NOMO-1 (cell line): ENCODE results near the gene ATG7.
"Not testable (repeated sequence)": the region's sequence is repeated elsewhere in the genome, so short reads cannot be mapped to it uniquely, and the experiment has no call there.

ENCODE experiments used
- DNase-seq, 2 experiments: peaks; one replicate each; lab custom pipeline; 2025; ENCODE audit not compliant: unreplicated experiment in 2 of 2; lab: John Stamatoyannopoulos, UW

Gene ATG7

DNA sequence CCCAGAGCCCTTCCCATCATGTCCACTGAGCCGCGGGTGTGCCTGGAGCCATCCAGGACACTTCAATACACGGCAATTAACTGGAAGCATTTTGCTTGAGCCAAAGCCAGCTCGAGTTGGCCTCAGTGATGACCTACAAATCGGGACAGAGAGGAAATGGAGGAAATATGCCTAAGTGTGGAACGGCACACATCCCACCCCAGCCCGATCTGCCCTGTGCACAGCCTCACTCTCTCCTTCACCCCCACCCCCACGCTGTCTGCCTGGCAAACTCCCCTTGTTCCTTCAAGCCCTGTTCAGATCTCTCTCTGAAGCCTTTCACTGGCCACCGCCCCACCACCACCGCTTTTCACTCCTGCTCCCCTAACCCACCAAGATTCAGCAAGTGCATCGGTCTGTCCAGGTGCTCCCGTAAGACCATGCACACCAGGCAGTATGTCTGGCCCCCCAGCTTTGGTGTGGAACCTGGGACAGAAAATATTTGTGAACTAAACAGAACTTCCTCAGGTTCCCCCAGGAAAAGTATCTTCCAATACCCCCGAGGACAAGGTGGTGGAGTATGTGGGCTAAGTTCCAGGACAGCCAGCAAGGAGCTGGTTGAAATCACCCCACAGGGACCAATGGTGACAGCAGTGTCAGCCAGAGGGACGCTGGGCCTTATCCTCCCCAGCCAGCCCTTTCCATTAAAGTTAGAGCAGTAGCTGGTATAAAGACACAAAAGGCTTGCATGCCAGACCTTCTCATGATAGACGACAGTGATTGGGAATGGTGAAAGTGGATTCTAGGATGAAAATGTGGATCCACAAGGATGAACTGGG lies 287.8 kb downstream of the ATG7 start:
- DNase-seq: no peak

DNA sequence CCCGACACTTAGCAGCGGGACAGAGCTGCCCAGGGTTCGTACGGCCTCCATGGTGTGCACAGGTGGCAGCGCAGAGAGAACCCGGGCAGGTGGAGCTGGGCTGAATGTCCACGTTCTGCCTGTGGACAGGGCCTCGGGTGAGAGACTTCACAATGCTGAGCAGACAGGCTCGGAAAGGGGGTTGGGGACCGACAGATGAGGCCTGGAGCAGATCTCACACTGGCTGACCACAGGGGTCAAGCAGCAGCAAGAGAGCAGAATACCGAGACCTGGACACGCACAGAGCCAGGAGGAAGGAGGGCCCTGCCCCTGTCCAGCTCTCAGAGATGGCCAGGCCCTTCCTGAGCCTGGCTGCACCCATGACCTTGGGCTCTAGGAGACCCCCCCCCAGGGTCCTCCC lies 288.5 kb downstream of the ATG7 start:
- DNase-seq: no peak

DNA sequence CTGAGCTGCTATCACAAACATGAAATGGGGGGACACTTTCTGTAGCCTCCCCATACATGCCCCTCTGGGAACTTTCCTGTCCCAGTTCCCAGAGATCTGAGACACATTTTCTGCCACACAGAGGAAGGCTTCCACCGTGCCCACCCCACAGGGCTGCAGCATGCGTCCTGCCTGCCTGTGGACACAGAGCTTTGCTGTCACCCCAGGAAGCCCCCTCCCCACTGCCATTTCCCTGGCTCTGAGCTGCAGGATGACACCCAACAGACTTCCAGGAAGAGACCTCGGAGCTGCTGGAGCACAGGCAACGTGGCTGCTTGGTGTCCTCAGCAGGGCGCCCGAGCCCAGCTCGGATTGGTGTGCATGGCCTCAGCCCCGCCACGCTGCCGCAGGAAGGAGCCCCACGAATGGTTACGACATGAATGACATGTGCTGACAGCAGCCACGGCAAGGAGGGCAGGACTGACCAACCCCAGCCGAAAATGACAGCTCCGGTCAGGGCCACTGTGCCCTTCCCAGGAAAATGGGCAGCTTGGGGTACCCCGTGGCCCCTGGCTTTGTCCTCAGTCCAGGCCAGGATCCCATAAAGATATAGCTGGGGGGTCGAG lies 290.2 kb downstream of the ATG7 start:
- no peak for DNase-seq

DNA sequence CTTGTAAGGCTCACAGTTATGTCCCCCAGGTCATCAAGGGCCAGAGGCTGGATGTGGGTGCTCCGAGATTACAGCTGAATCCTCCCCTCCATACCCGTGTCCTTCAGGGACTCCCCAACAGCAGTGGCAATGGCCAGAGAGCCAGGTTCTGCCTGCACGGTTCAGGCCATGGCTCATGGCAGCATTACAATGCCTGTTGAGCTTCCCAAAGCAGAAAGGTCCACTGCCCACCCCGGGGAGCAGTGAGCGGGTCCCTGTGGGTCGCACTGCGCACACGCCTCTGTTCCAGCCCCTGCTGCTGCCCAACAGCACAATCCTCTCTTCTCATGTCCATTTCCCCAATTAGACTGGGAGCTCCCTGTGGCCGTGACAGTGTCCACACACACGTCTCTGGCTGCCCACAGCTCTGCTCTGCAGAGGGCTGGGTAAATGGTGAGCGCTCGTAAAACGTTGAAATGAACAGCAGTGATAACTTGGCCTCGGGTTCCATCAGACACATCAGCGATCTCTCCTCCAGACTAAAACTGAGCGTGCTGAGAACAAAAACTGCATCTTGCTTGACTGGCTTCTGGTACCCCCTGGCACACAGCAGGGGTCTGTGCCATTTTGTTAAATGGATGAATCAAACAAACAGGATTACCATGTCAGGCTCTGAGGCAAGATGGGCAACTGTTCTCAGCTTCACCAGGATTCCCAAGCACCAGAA lies 291.1 kb downstream of the ATG7 start:
- DNase-seq: no peak

DNA sequence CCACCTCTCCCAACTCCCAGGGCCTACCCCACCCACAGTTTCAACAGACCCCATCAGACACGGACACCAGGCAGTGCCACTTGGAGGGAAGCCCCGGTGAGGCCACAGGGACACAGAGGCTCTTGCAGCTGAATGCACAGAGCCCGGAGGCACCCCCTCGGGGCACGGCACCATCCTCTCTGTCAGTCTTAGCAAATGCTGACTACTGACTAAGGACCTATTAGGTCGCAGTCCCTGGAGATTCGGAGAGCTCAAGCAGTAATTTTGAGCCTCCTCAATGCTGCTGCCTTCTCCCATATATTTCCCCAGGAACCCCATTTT lies 291.6 kb downstream of the ATG7 start:
- DNase-seq: no peak

DNA sequence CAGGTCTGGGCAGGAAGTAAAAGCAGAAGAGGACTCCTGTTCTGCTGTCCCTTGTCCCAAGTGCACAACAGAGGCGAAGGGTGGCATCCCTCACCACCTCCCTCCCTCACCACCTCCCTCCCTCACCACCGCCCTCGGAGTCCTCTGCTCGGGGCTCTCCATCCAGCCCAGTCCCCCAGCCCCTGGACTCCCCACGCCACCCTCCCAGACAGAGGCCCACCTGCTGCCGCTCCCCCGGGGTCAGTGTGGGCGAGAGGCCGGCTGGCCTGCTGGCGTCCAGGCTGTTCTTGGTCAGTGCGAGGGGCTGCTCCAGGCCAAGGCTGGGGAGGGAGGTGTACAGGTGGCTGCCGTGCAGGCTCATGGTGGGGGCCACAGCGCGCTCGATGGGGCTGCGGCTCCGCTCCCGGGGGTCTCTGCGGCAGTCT lies 292.4 kb downstream of the ATG7 start:
- DNase-seq: no peak

DNA sequence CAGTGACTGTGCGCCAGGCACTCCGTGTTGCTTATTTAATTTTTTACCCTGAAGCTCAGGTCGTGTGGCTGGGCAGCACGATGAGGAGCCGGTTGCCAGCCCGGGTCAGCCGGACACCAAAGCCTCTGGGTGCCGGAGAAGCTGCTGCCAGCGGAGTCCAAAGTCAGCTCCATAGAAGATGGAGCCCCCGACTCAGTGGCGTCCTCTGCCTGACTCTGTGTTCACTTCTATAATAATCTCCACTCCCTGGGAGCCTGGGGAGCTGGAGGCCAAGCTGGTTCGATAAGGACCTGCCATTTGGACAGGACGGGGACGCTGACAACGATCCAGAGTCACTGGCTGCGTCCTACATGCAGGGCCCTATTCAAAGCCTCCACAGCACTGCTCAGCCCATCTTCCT lies 292.9 kb downstream of the ATG7 start:
- DNase-seq: no peak

DNA sequence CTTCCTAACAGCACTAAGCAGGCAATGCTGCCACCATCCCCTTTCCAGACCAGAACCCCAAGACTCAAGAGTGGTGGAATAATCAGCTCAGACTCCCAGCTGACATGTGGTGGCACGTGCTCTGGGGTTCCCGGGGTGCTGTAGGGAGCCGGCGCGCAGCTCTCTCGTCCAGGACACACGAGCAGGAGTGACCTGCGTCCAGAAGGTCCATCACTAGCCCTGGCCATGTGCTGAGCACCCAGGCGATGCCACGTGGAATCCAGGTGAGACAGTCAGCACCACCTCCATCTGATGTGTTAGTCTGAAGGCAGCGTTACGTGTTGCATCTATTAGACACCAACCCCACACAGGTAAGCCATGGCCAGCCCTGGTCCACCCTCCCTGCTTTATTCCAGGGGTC lies 293.3 kb downstream of the ATG7 start:
- DNase-seq: no peak

DNA sequence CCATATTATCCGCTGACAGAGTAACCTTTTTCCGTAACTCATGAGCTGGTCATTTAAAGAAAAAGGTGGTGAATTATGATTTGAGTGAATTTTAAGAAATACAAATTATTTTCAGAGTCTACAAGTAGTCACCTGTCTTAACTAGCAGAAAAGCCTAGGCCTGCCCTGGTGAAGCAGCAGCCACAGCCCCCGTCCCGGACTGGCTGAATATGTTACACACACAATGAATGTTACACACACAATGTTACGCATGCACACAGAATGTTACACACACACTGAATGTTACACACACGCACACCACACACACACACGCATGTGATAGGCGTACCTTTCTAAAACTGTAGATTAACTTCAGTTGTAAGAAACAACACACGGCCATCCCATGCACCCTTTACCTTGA lies 293.7 kb downstream of the ATG7 start:
- DNase-seq: no peak

DNA sequence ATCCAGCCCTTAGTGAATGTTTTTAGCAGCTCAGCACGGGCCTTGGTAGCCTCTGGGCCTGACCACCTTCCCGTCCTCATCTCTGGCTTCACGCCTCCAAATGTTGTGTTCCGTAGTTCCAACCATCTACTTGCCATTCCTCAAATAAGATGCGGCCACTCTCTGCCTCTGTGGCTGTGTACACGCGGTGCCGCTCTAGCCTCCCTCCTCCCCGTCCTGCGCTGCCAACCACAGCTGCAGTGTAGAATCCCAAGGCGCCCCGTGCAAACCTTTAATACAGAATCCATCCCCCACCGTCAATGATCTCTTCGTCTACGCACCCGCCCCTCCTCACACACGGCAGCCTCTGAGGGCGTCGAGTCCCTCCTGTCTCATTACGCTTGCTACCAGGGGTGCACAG lies 294.3 kb downstream of the ATG7 start:
- DNase-seq: no peak

DNA sequence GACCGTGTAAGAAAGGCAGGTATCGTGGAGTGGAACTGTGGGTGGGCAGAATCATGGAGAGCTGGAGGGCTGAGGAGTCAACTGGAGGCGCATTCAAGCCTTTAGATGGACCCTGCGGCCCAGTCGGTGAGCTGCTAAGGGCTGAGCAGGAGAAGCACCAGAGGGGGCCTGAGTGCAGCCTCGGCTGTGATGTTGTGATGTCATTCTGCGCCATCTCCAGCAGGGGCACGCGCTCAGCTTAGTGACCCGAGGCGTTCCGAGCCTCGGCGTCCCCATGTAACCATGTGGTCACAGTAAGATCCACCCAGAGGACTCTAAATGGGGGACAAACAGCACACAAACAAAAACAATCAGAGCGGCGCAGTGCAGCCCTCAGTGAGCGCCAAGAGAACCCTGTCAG lies 294.7 kb downstream of the ATG7 start:
- DNase-seq: no peak

DNA sequence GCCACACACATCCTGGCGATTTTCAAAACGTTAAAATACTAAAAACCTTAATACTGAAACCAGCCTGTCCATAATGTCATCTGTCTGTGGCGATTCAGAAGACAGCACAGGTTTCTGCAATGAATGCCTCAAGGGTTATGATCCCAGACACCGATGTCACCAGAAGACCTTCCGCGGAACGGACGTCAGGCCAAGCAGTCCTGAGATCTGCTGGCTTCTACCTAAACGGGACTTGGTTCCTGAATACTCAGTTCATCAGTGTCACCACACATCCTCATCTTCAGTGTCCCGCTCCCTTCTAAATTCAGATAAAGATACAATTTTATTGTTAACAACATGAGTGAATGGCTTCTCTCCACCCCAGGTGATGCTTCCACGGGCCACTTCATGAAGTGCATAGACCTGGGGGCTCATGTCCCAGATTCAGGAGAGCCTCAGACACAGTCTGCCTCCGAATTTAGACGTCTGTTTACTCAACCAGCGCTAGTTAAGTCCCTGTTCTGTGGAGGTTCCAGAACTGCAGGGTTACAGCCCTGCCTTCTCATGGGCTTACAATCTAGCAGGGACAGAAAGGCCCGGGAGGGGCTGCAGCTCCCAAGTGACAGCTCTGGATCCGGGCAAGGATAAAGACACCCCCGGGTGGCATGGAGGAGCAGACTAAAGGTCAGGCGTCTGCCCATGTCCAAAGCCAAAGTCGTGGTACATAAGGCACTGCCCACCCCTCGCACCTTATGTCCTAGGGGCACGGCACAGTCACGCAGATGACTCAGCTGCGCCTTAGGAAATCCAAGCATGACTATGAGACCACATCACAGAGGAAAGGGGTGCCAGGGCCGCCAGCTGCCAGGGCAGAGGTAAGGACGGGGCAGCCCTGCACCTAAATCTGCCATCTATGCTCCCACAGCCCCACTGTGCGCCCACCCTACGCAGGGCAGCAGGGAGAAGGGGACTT lies 295.6 kb downstream of the ATG7 start:
- DNase-seq: no peak

DNA sequence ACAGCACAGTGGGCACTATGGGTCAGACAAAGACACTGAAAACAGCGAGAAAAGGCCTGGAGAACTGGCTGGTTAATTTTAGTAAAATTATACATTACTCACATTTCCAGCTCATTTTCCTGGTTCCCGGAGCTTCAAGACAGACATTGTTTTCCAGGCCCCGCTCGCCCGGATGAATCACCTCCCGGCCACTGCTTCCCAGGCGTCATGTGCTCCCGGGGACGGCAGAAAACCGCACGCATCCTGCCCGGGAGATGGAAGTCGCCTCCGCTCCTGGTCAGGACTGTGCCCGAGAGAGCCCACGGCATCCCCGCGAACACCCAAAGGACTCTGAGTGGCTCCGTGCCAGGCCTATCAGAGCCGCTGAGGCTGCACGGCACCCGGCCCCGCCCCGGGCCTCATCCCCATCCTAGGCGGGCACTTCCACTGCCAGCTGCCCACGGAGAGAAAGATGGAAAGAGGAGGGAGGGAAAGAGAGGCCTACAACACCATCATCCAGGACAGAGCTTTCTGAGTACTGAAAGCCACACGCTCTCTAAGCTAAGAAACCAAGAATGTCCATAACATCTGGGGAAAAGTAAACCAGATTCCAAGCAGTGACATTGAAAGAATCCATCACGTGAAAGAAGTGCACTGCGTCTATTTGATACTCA lies 296.4 kb downstream of the ATG7 start:
- DNase-seq: no peak

DNA sequence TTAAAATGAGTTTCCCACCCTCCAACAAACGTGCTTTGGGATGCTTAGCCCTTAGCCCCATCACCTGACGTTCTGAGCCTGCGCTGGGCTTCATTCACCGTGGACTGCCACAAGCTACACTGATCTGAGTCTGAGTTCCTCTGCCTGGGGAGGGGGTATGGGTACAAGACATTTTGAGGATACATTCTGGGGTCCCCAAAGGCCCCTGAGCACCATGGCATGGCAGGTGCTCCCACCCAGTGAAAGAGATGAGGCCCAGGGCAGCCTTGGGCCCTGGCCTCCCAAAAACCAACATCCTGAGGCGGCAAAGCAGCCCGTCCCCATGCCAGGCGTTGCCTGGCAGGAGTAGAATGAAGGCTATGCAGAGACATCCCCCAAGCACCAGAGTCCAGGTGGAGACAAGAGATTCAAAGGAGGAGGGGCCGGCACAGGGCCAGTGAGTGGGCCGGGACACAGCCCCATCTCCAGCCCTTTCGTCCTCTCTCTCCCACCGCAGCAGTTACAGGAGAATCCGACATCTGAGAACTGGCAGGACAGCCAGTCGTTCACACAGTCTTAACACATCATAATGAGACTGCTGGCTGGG lies 297.1 kb downstream of the ATG7 start:
- DNase-seq: no peak

DNA sequence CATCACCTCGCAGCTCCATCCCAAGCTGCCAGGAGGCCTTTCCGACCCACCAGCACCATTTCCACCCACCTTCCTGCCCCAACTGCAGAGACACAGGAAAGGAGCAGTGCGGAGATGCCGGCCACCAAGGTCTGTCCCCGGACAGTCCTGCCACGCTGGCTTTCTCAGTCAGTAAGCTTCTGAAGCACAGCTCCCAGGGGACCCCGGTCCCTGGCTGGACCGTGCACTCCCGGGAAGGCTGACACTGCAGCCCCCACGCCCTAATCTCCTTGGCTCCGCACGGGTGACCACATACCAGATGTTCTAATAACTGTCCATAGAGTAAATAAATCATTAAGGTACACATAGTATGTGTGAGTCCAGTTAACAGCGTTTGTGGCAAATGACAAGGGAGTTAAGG lies 298.1 kb downstream of the ATG7 start:
- DNase-seq: no peak

DNA sequence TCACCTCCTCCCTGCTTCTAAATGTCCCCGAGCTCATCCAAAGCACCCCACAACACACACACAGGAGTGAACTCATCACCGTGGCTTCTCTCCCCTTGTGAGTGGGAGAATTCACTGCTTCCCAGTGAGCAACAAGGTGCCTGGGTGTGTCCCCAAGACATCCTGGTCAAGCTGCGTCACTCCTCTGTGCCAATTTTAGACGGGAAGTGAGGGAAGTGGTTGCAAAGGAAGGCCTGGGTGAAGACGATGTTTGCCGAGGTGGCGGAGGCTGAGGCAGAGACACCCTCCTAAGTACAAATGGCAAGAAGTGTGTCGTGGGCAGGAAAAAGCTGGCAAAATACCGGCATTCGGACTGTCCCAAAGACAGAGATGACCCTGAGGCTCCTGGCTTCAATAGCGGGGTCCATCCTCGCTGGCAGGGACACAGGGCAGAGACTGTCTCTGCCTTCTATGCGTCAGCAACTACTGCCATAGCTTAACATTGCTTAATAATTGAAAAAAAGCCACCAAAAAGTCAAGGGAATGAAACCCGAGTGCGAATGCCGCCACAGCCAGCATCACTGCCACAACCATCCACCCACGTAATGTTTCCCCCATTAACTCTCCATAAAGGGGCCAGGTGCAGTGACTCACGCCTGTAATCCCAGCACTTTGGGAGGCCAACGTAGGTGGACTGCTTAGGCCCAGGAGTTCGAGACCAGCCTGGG lies 298.7 kb downstream of the ATG7 start:
- DNase-seq: no peak

DNA sequence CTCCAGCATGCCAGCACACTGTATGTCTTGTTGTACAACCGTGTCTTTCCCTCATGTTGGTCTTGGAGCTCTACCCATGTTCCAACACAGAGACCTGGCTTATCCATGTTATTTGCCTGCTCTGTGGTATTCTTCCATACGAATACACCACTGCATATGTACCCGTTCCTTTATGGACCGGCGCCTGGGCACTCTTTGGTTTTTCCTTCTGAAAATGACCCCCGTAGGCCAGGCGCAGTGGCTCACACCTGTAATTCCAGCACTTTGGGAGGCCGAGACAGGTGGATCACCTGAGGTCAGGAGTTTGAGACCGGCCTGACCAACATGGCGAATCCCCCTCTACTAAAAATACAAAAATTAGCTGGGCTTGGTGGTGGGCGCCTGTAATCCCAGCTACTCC lies 300.5 kb downstream of the ATG7 start:
- DNase-seq: not testable (repeated sequence)

DNA sequence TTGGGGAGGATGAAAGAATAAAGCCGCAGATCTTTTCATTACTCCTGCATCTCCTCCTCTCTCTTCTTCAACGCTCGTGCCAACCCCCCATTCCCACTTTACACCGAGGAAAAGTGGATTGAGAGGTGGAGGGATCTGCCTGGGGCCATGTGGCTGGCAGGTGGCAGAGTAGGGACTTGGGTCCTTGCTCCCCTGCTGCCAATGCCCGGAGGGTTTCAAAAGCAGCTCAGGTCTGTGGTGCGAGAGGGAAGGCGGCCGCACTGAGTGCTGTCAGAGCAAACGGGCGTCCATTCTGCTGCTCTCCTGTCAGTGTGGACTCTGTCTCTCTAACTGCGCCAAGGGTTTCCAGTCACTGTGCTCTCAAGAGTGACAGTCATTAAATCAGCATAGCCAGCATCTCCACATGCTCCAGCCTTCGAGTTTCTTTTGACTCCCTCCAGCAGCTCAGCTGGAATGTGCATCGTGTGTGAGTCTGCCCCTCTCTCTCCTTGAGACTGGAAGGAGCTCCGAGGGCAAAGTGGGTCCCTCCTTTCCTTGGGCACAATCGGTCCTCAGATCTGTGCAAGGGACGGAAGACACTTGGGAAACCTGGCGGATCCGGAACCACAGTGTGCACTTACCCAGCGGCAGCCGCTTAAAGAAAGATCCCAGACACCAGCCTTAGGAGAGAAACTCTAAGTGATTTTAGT lies 302.9 kb downstream of the ATG7 start:
- DNase-seq: no peak

DNA sequence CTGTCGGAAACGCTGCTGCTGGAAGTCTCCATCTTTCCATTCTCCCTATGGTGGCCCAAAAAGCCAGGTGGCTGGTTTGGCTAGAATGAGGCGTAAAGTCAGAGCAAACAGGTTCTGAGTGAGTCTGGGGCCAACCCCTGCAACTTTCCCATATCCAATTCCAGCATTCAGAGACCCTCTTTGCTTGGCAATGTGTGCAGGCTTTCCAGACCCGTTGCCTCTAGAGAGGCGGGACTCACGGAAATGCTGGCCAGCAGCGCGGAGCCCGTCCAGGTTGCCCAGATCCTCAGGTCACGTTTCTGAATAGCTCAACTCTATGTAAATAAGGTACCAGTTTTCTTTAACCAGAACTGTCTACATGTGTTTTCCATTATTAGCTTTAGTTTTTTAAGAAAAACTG lies 303.5 kb downstream of the ATG7 start:
- no peak for DNase-seq
